K562 (cell line): Measurements from ENCODE around the gene CHRM4. TPM values are rescaled to one million over a fixed set of nuclear protein-coding genes. Genes with fewer than 3 reads are reported as not detected.

ENCODE experiments used
- GTF2A2 ChIP-seq: IDR thresholded peaks from 2 replicates; pipeline ENCODE4 v1.6.1; 2016; ENCODE audit warnings: mild to moderate bottlenecking, missing genetic modification characterization, missing compliant biosample characterization
- IRF9 ChIP-seq: fragments of 450-650 bp; IDR thresholded peaks from 2 replicates; pipeline ENCODE4 v1.6.1; 2016; ENCODE audit warnings: missing biosample characterization, missing genetic modification characterization
- LCOR ChIP-seq: sonication (generic); formaldehyde crosslinking; IDR thresholded peaks from 2 replicates; pipeline ENCODE4 v1.8.0; 2022; ENCODE audit warnings: mild to moderate bottlenecking, missing genetic modification reagents
- REST ChIP-seq, 2 experiments: fragments of 450-650 bp; formaldehyde crosslinking in 1 of 2; IDR thresholded peaks; 2 replicates each; pipeline versions ENCODE4 v1.4.0 to v1.6.1; 2014 to 2020; ENCODE audit warnings: mild to moderate bottlenecking in 2 of 2, borderline replicate concordance in 1 of 2, low read depth in 1 of 2
- TEAD2 ChIP-seq: fragments of 450-650 bp; IDR thresholded peaks from 2 replicates; pipeline ENCODE4 v1.6.1; 2016; ENCODE audit warnings: missing genetic modification characterization, control low read depth, missing compliant biosample characterization
- ZFP91 ChIP-seq: sonication (generic); formaldehyde crosslinking; IDR thresholded peaks from 2 replicates; pipeline ENCODE4 v1.8.0; 2022; ENCODE audit warnings: mild to moderate bottlenecking, missing genetic modification reagents
- ZNF165 ChIP-seq: fragments of 250-450 bp; sonication (Bioruptor Pico); IDR thresholded peaks from 2 replicates; pipeline ENCODE4 v1.4.0; 2020; ENCODE audit warnings: borderline replicate concordance
- ZNF561 ChIP-seq: fragments of 450-650 bp; formaldehyde crosslinking; conservative IDR thresholded peaks from 2 replicates; pipeline ENCODE4 v1.4.0; 2020; ENCODE audit warnings: mild to moderate bottlenecking, moderate library complexity
- polyA plus RNA-seq, 8 experiments: library from polyadenylated mRNA; depleted of rRNA in 4 of 8; stranded (reverse) in 5 of 8; unstranded in 3 of 8; fragments of >200 nt; fragmentation: Nextera tagmentation in 2 of 8; fragmentation: Illumina TruSeq in 1 of 8; extraction: Ambion mirVana in 2 of 8; extraction: Trizol in 1 of 8; gene quantifications; 2 replicates each; pipeline versions ENCODE4 v1.2.1 to v1.2.3, GENCODE V29; 2011 to 2014; ENCODE audit warnings: inconsistent platforms in 1 of 8, missing spikeins in 1 of 8
- total RNA-seq, 7 experiments: library from RNA; depleted of rRNA in 6 of 7; stranded (reverse); fragments of >200 nt in 6 of 7; fragmentation: Illumina TruSeq in 2 of 7; extraction: Trizol in 2 of 7; gene quantifications; 2 replicates each; pipeline versions ENCODE4 v1.2.1 to v1.2.3, GENCODE V29; 2011 to 2021; ENCODE audit warnings: low replicate concordance in 1 of 7
- TF ChIP-seq, protein P1 (sequence below), 2 experiments: fragments of 450-650 bp in 1 of 2; IDR thresholded peaks; 2 replicates each; pipeline ENCODE4 v1.6.1; 2011 to 2017; ENCODE audit warnings: low read depth in 2 of 2, antibody characterized with exemption in 1 of 2, borderline replicate concordance in 1 of 2, low read length in 1 of 2, mild to moderate bottlenecking in 1 of 2, mixed read lengths in 1 of 2; ENCODE audit not compliant: control insufficient read depth in 1 of 2

Gene CHRM4
- total and polyA plus RNA-seq, 9 of the 15 experiments (the other 6 are each of a cell fraction or from before 2014, with no cell fraction given), result 0.22 to 1.3 (median 0.40) TPM; not detected in 2

- TF ChIP-seq REST (IDR thresholded peaks at IDR 0.05; ENCODE audit: borderline replicate concordance), result peak; percentile 81
- TF ChIP-seq REST (CRISPR knock-in tag; IDR thresholded peaks at IDR 0.05; ENCODE audit: low read depth), result no peak
- TF ChIP-seq TEAD2 (tag), result no peak
- no peak for TF ChIP-seq ZNF165 (CRISPR knock-in tag)
- TF ChIP-seq ZFP91 (CRISPR knock-in tag), result no peak
- TF ChIP-seq LCOR (CRISPR knock-in tag), result no peak
- no peak for TF ChIP-seq ZNF561 (CRISPR knock-in tag)
- no peak for TF ChIP-seq IRF9 (tag)
- TF ChIP-seq, protein P1, sequence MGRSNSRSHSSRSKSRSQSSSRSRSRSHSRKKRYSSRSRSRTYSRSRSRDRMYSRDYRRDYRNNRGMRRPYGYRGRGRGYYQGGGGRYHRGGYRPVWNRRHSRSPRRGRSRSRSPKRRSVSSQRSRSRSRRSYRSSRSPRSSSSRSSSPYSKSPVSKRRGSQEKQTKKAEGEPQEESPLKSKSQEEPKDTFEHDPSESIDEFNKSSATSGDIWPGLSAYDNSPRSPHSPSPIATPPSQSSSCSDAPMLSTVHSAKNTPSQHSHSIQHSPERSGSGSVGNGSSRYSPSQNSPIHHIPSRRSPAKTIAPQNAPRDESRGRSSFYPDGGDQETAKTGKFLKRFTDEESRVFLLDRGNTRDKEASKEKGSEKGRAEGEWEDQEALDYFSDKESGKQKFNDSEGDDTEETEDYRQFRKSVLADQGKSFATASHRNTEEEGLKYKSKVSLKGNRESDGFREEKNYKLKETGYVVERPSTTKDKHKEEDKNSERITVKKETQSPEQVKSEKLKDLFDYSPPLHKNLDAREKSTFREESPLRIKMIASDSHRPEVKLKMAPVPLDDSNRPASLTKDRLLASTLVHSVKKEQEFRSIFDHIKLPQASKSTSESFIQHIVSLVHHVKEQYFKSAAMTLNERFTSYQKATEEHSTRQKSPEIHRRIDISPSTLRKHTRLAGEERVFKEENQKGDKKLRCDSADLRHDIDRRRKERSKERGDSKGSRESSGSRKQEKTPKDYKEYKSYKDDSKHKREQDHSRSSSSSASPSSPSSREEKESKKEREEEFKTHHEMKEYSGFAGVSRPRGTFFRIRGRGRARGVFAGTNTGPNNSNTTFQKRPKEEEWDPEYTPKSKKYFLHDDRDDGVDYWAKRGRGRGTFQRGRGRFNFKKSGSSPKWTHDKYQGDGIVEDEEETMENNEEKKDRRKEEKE (IDR thresholded peaks at IDR 0.05; ENCODE audit: borderline replicate concordance in 1 of 2, control insufficient read depth in 1 of 2, low read depth in 2 of 2, low read length in 1 of 2), result no peak
- no peak for TF ChIP-seq GTF2A2 (tag)
Observed at GRCh38 chr11:46352063-46352841, 39.3 kb downstream of the CHRM4 start (continued).
